Ishikawa (cell line): ENCODE measurements around the gene CCHCR1.

Experiments used
- CEBPB ChIP-seq: IDR thresholded peaks from 2 replicates; pipeline ENCODE4 v1.6.1; 2012
- CREB1 ChIP-seq: IDR thresholded peaks from 2 replicates; pipeline ENCODE4 v1.6.1; 2012; ENCODE audit warnings: low read depth
- EGR1 ChIP-seq: IDR thresholded peaks from 2 replicates; pipeline ENCODE4 v1.6.1; 2012
- EP300 ChIP-seq: IDR thresholded peaks from 2 replicates; pipeline ENCODE4 v1.6.1; 2012; ENCODE audit warnings: borderline replicate concordance
- RAD21 ChIP-seq: IDR thresholded peaks from 2 replicates; pipeline ENCODE4 v1.6.1; 2012; ENCODE audit warnings: low read depth
- TAF1 ChIP-seq: IDR thresholded peaks from 2 replicates; pipeline ENCODE4 v1.6.1; 2012; ENCODE audit warnings: low read depth, mild to moderate bottlenecking
- TF ChIP-seq, protein P1 (sequence below): IDR thresholded peaks from 2 replicates; pipeline ENCODE4 v1.6.1; 2012
- TF ChIP-seq, protein P2 (sequence below): IDR thresholded peaks from 2 replicates; pipeline ENCODE4 v1.6.1; 2012

DNA sequence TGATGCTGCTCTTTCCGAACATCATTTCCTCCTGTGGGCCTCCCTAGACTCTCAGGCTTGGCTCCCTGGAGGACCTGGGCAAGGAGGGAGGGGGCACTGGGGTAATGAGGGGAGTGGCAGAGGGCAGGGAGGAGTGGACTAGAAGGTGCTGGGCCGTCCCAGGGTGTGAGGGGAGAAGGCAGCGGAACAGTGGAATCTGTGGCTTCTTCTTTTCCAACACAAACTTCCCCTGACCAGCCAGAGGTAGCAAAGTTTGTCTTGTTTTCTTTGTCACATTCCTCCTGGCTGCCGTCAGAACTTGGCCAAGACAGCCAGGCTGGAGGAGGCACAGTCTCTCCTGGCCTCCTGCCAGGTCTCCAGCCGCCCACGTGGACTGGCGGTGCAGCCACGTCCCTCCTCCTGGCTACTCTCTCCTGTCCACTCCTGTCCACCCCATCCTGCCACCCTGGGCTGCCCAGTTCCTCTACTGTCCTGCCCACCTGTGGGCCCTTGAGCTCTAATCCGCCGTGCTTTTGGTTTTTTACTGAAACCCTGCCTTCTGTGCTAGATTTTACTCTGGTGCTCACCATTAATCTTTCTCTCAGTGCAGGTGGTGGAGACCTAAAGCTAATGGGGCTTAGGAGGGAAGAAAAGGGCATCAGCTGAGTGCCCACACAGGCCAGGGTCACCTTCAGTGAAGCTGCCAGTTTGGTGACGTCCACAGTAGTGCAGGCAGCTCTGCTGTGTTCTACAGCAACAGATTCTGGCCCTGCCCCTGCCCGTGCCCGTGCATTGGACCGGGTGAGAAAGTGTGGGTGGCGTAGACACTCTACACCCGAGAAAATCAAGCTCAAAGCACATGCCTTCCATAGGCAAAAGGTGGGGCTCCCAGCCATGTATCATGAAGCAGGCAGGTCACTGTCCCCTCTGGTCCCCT is 34.6 kb downstream of the CCHCR1 start:
- TF ChIP-seq CEBPB (no peak), EP300 (peak; percentile 47; the same call in 1 of the 2 replicates), RAD21 (no peak), EGR1 (peak; percentile 81), CREB1 (no peak), TAF1 (no peak)
- TF ChIP-seq, protein P1, sequence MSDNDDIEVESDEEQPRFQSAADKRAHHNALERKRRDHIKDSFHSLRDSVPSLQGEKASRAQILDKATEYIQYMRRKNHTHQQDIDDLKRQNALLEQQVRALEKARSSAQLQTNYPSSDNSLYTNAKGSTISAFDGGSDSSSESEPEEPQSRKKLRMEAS = peak; percentile 81
- TF ChIP-seq, protein P2, sequence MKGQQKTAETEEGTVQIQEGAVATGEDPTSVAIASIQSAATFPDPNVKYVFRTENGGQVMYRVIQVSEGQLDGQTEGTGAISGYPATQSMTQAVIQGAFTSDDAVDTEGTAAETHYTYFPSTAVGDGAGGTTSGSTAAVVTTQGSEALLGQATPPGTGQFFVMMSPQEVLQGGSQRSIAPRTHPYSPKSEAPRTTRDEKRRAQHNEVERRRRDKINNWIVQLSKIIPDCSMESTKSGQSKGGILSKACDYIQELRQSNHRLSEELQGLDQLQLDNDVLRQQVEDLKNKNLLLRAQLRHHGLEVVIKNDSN = peak; percentile 81
